Activated B cell treated with CpG ODN at 0.5 μM for 24 hours (primary cell): ENCODE results near the gene SEC16B. TPM values are rescaled to one million over a fixed set of nuclear protein-coding genes. Genes with fewer than 3 reads are reported as not detected.

Source experiments
- ATAC-seq: fragments of 200-7000 bp; cut with Tn5 transposase; one replicate; pipeline ENCODE4 v1.10.0; 2021; ENCODE audit warnings: low read depth, mild to moderate bottlenecking, moderate library complexity
- CTCF ChIA-PET: fragments of 350-600 bp; sonication (Branson Sonifier 250); formaldehyde crosslinking; loops from one replicate; lab custom pipeline; 2021; ENCODE audit warnings: antibody characterized with exemption; lab: Charles Lee
- POLR2A ChIA-PET: fragments of 350-600 bp; sonication (Branson Sonifier 250); formaldehyde crosslinking; loops from one replicate; lab custom pipeline; 2021; ENCODE audit warnings: antibody characterized with exemption; lab: Charles Lee
- DNase-seq: peaks from one replicate; pipeline ENCODE4 v3.0.0; 2022
- H3K27ac Mint-ChIP-seq: one replicate; pipeline ENCODE4 v1.8.0; 2020; ENCODE audit warnings: mixed read lengths
- H3K27me3 Mint-ChIP-seq: one replicate; pipeline ENCODE4 v1.8.0; 2021; ENCODE audit warnings: mixed read lengths
- H3K36me3 Mint-ChIP-seq: one replicate; pipeline ENCODE4 v1.8.0; 2021; ENCODE audit warnings: low read depth, mixed read lengths
- H3K4me1 Mint-ChIP-seq: one replicate; pipeline ENCODE4 v1.8.0; 2021; ENCODE audit warnings: mixed read lengths
- H3K4me3 Mint-ChIP-seq: one replicate; pipeline ENCODE4 v1.8.0; 2020; ENCODE audit warnings: mild to moderate bottlenecking, mixed read lengths
- H3K9me3 Mint-ChIP-seq: one replicate; pipeline ENCODE4 v1.8.0; 2020; ENCODE audit warnings: mixed read lengths
- CTCF ChIP-seq: fragments of 200-600 bp; IDR thresholded peaks from one replicate; pipeline ENCODE4 v1.8.0; 2022; ENCODE audit warnings: antibody characterized with exemption, mild to moderate bottlenecking
- intact Hi-C: fragments of 100-400 bp; cut with micrococcal nuclease; formaldehyde crosslinking; loops from one replicate; pipeline ENCODE4 v1.15.1; 2024
- total RNA-seq: library from RNA; stranded (reverse); gene quantifications from 2 replicates; pipeline ENCODE4 v1.2.3, GENCODE V29; 2022

The SEC16B gene
- total RNA-seq, 1 donor from 2014 or later = not detected

GRCh38 chr1:177969109-177969508 is 749 bp downstream of the SEC16B start:
- Mint-ChIP-seq H3K27me3 (peaks cover 2% of the 10 kb centered on the region), H3K4me1 (no peaks in the 10 kb centered on the region), H3K27ac (no peak overlapping the region), H3K9me3 (no peaks in the 10 kb centered on the region), H3K4me3 (no peak overlapping the region), H3K36me3 (no peaks in the 10 kb centered on the region)
- intact Hi-C loops = no loop called here
- no peak for ATAC-seq
- no peak for DNase-seq
- ChIA-PET POLR2A (no interaction called here), CTCF (no interaction called here)
- no peak for TF ChIP-seq CTCF

GRCh38 chr1:177966199-177966598 is 3.7 kb downstream of the SEC16B start:
- no peak overlapping the region for H3K27ac Mint-ChIP-seq
- DNase-seq = no peak
- intact Hi-C loops = no loop called here
- no peaks in the 10 kb centered on the region for H3K4me1 Mint-ChIP-seq
- H3K36me3 Mint-ChIP-seq = no peaks in the 10 kb centered on the region
- no peak for TF ChIP-seq CTCF
- CTCF ChIA-PET = no interaction called here
- no peak overlapping the region for H3K4me3 Mint-ChIP-seq
- H3K9me3 Mint-ChIP-seq = no peaks in the 10 kb centered on the region
- POLR2A ChIA-PET = no interaction called here
- H3K27me3 Mint-ChIP-seq = no peaks in the 10 kb centered on the region
- no peak for ATAC-seq

- Mint-ChIP-seq H3K27ac (no peak overlapping the region), H3K27me3 (no peaks in the 10 kb centered on the region), H3K4me1 (no peaks in the 10 kb centered on the region), H3K36me3 (no peaks in the 10 kb centered on the region), H3K9me3 (no peaks in the 10 kb centered on the region), H3K4me3 (no peak overlapping the region)
- intact Hi-C loops = no loop called here
- TF ChIP-seq CTCF = no peak
- DNase-seq = no peak
- ChIA-PET CTCF (no interaction called here), POLR2A (no interaction called here)
- no peak for ATAC-seq
These were observed 4.6 kb downstream of the SEC16B start for GRCh38 chr1:177965293-177965692.

- H3K4me1 Mint-ChIP-seq = no peaks in the 10 kb centered on the region
- no peaks in the 10 kb centered on the region for H3K9me3 Mint-ChIP-seq
- intact Hi-C loops = no loop called here
- H3K4me3 Mint-ChIP-seq = no peak overlapping the region
- no peak for TF ChIP-seq CTCF
- ATAC-seq = no peak
- ChIA-PET CTCF (no interaction called here), POLR2A (no interaction called here)
- no peaks in the 10 kb centered on the region for H3K36me3 Mint-ChIP-seq
- no peak overlapping the region for H3K27ac Mint-ChIP-seq
- no peak for DNase-seq
- no peaks in the 10 kb centered on the region for H3K27me3 Mint-ChIP-seq
These were observed 5.5 kb downstream of the SEC16B start for GRCh38 chr1:177964336-177964735.

- Mint-ChIP-seq H3K27ac (no peak overlapping the region), H3K4me3 (no peak overlapping the region), H3K27me3 (no peaks in the 10 kb centered on the region), H3K9me3 (no peaks in the 10 kb centered on the region), H3K36me3 (no peaks in the 10 kb centered on the region), H3K4me1 (no peaks in the 10 kb centered on the region)
- ATAC-seq (no peak), DNase-seq (no peak)
- intact Hi-C loops = no loop called here
- CTCF ChIA-PET = no interaction called here
- POLR2A ChIA-PET = no interaction called here
- TF ChIP-seq CTCF = no peak
These were observed 8.8 kb downstream of the SEC16B start for GRCh38 chr1:177960939-177961622.
